GM12873 (cell line): ENCODE data around the gene MEG3.

Experiments used
- CTCF ChIP-seq: IDR thresholded peaks from 2 replicates; pipeline ENCODE4 v1.5.1; 2012; ENCODE audit warnings: low read depth, mild to moderate bottlenecking, moderate library complexity, low read length, control low read depth; ENCODE audit not compliant: insufficient read depth; ENCODE audit errors: missing control alignments

Gene MEG3

GRCh38 chr14:100802766-100803165 is 23.2 kb upstream of the MEG3 start:
- no peak for TF ChIP-seq CTCF

- no peak for TF ChIP-seq CTCF
Measured at GRCh38 chr14:100803226-100803625, 22.7 kb upstream of the MEG3 start.

GRCh38 chr14:100803676-100804075 is 22.2 kb upstream of the MEG3 start:
- no peak for TF ChIP-seq CTCF

GRCh38 chr14:100804138-100804537 is 21.8 kb upstream of the MEG3 start:
- TF ChIP-seq CTCF = no peak

- TF ChIP-seq CTCF = no peak
Measured at GRCh38 chr14:100804558-100805309, 21.2 kb upstream of the MEG3 start.

- TF ChIP-seq CTCF = no peak
Measured at GRCh38 chr14:100806386-100806785, 19.5 kb upstream of the MEG3 start.

GRCh38 chr14:100807496-100807895 is 18.4 kb upstream of the MEG3 start:
- TF ChIP-seq CTCF = no peak
